Hepatocyte (in vitro differentiated cells): ENCODE measurements around the gene SETBP1. TPM values are rescaled to one million over a fixed set of nuclear protein-coding genes. Genes with fewer than 3 reads are reported as not detected.
A peak's percentile ranks its signal among the peaks of the same experiment; 100 is the strongest.

ENCODE experiments used
- DNase-seq: peaks from one replicate; pipeline ENCODE4 v3.0.0-alpha.2; 2016; ENCODE audit warnings: low spot score
- H2AFZ ChIP-seq: fragments of 200-600 bp; sonication (generic); 2 replicates; pipeline ENCODE4 v1.6.0; 2016; ENCODE audit warnings: antibody characterized with exemption, mild to moderate bottlenecking
- H3K27ac ChIP-seq: fragments of 200-600 bp; sonication (generic); 2 replicates; pipeline ENCODE4 v1.5.1; 2016; ENCODE audit warnings: mild to moderate bottlenecking
- H3K27me3 ChIP-seq: fragments of 200-600 bp; sonication (generic); 2 replicates; pipeline ENCODE4 v1.6.1; 2016
- H3K36me3 ChIP-seq: fragments of 200-600 bp; sonication (generic); replicated peaks from 2 replicates; pipeline ENCODE4 v1.5.1; 2016; ENCODE audit warnings: low read depth; ENCODE audit not compliant: insufficient read depth
- H3K4me1 ChIP-seq: fragments of 200-600 bp; sonication (generic); 2 replicates; pipeline ENCODE4 v1.5.1; 2016; ENCODE audit warnings: mild to moderate bottlenecking, moderate library complexity; ENCODE audit not compliant: insufficient read depth
- H3K4me2 ChIP-seq: fragments of 200-600 bp; sonication (generic); 2 replicates; pipeline ENCODE4 v1.6.0; 2016
- H3K4me3 ChIP-seq: fragments of 200-600 bp; sonication (generic); 2 replicates; pipeline ENCODE4 v1.5.1; 2016; ENCODE audit warnings: mild to moderate bottlenecking
- H3K79me2 ChIP-seq: fragments of 200-600 bp; sonication (generic); 2 replicates; pipeline ENCODE4 v1.6.0; 2017; ENCODE audit warnings: mild to moderate bottlenecking
- H3K9me2 ChIP-seq: fragments of 200-600 bp; sonication (generic); replicated peaks from 2 replicates; pipeline ENCODE4 v1.6.0; 2017; ENCODE audit warnings: mild to moderate bottlenecking; ENCODE audit not compliant: insufficient read depth
- H3K9me3 ChIP-seq: fragments of 200-600 bp; sonication (generic); 2 replicates; pipeline ENCODE4 v1.5.1; 2016; ENCODE audit warnings: low read depth, mild to moderate bottlenecking
- H4K20me1 ChIP-seq: fragments of 200-600 bp; sonication (generic); 2 replicates; pipeline ENCODE4 v1.6.0; 2016; ENCODE audit warnings: mild to moderate bottlenecking; ENCODE audit not compliant: insufficient read depth, poor library complexity, severe bottlenecking
- CTCF ChIP-seq: fragments of 200-600 bp; sonication (generic); IDR thresholded peaks from 2 replicates; pipeline ENCODE4 v1.5.1; 2016; ENCODE audit warnings: antibody characterized with exemption, mild to moderate bottlenecking; ENCODE audit not compliant: poor library complexity
- EZH2 ChIP-seq: fragments of 200-600 bp; sonication (generic); IDR thresholded peaks from 2 replicates; pipeline ENCODE4 v1.6.1; 2016; ENCODE audit warnings: antibody characterized with exemption, mild to moderate bottlenecking, borderline replicate concordance
- EZH2phosphoT487 ChIP-seq: fragments of 200-600 bp; sonication (generic); IDR thresholded peaks from one replicate; pipeline ENCODE4 v1.6.1; 2018; ENCODE audit warnings: antibody characterized with exemption, mild to moderate bottlenecking, low read depth, moderate library complexity; ENCODE audit not compliant: unreplicated experiment, severe bottlenecking
- WGBS: methylation state at CpG from one replicate; pipeline ENCODE4 v1.1.6; 2016; ENCODE audit warnings: low lambda C conversion rate; ENCODE audit errors: missing lambda C conversion rate; 5-methylcytosine and 5-hydroxymethylcytosine counted together
- polyA plus RNA-seq: library from polyadenylated mRNA; unstranded; fragments of >200 nt; fragmentation: Nextera tagmentation; extraction: Ambion mirVana; gene quantifications from 2 replicates; pipeline ENCODE4 v1.2.1, GENCODE V29; 2016
- total RNA-seq: library from RNA; depleted of rRNA; stranded (reverse); fragments of >200 nt; gene quantifications from 2 replicates; pipeline ENCODE4 v1.2.3, GENCODE V29; 2014

SETBP1 gene
- total and polyA plus RNA-seq, 2 experiments from 2014 or later: 10.3 to 21.1 TPM

DNA sequence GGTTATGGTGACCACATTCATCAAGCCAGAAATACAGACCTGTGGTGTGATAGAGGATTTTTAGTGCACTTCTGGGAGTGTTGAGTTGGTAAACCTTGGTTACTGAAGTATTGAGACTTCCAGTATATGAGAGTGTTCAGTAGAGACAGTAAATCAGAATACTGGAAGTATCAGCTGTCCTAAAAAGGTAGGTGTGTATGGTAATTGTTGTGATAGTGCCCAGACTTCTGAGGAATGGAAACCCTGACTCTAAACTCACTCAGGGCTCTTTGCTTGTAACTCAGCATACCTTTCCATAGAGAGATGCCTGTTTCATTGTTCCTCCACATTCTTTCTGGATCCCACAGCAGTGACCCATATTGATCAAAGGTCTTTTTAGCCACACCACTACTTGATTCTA, 217.1 kb downstream of the SETBP1 start:
- Histone ChIP-seq H4K20me1 (no peaks in the 10 kb centered on the region), H3K27ac (no peak overlapping the region), H2AFZ (no peak overlapping the region), H3K9me3 (no peaks in the 10 kb centered on the region), H3K4me1 (peaks cover 9% of the 10 kb centered on the region), H3K36me3 (no peaks in the 10 kb centered on the region), H3K4me3 (no peak overlapping the region), H3K27me3 (no peaks in the 10 kb centered on the region), H3K4me2 (no peak overlapping the region), H3K79me2 (peaks cover 19% of the 10 kb centered on the region), H3K9me2 (no peaks in the 10 kb centered on the region)
- no peak for TF ChIP-seq CTCF
- TF ChIP-seq EZH2phosphoT487: no peak
- no peak for TF ChIP-seq EZH2
- no peak for DNase-seq

GRCh38 chr18:44898498-44898897, 217.8 kb downstream of the SETBP1 start:
- whole genome bisulfite sequencing: 45% methylated on average over 2 of the region's 2 CpGs
- DNase-seq: no peak
- no peaks in the 10 kb centered on the region for H3K9me2 ChIP-seq
- no peaks in the 10 kb centered on the region for H3K27me3 ChIP-seq
- peaks cover 3% of the 10 kb centered on the region for H3K4me1 ChIP-seq
- no peaks in the 10 kb centered on the region for H3K36me3 ChIP-seq
- no peak overlapping the region for H2AFZ ChIP-seq
- H3K4me3 ChIP-seq: no peak overlapping the region
- H3K4me2 ChIP-seq: no peak overlapping the region
- peak overlapping the region; percentile 3 for H3K27ac ChIP-seq
- peaks cover 19% of the 10 kb centered on the region for H3K79me2 ChIP-seq
- no peaks in the 10 kb centered on the region for H4K20me1 ChIP-seq
- H3K9me3 ChIP-seq: no peaks in the 10 kb centered on the region
- TF ChIP-seq EZH2 (no peak), EZH2phosphoT487 (no peak), CTCF (no peak)

DNA sequence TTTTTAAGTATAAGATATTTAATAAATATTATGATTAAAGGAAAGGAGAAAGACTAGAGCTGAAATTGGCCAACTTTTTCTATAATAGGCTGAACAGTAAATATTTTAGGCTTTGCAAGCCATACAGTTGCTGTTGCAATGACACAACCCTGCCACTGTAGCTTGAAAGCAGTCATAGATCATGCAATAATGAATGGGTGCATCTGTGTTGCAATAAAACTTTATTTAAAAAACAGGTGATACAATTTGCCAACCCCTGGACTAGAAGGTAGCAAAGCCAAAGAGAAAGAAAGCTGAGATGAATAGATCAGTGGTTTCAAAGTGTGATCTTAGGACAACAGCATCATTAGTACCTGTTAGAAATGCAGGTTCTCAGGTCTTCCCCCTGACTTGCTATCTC, 219.1 kb downstream of the SETBP1 start:
- no peaks in the 10 kb centered on the region for H3K36me3 ChIP-seq
- H2AFZ ChIP-seq: no peak overlapping the region
- no peaks in the 10 kb centered on the region for H4K20me1 ChIP-seq
- no peaks in the 10 kb centered on the region for H3K4me1 ChIP-seq
- H3K79me2 ChIP-seq: peaks cover 19% of the 10 kb centered on the region
- H3K27ac ChIP-seq: no peak overlapping the region
- no peaks in the 10 kb centered on the region for H3K27me3 ChIP-seq
- H3K9me3 ChIP-seq: no peaks in the 10 kb centered on the region
- H3K9me2 ChIP-seq: no peaks in the 10 kb centered on the region
- no peak overlapping the region for H3K4me3 ChIP-seq
- no peak overlapping the region for H3K4me2 ChIP-seq
- no peak for DNase-seq
- TF ChIP-seq EZH2 (no peak), CTCF (no peak), EZH2phosphoT487 (no peak)

GRCh38 chr18:44900627-44901026, 219.9 kb downstream of the SETBP1 start:
- H4K20me1 ChIP-seq: no peaks in the 10 kb centered on the region
- no peak overlapping the region for H3K4me3 ChIP-seq
- H2AFZ ChIP-seq: no peak overlapping the region
- no peaks in the 10 kb centered on the region for H3K36me3 ChIP-seq
- no peak overlapping the region for H3K4me2 ChIP-seq
- no peaks in the 10 kb centered on the region for H3K9me3 ChIP-seq
- DNase-seq: no peak
- peaks cover 19% of the 10 kb centered on the region for H3K79me2 ChIP-seq
- H3K27me3 ChIP-seq: no peaks in the 10 kb centered on the region
- H3K27ac ChIP-seq: no peak overlapping the region
- WGBS: 88% methylated on average over 3 of the region's 3 CpGs
- TF ChIP-seq CTCF: no peak
- TF ChIP-seq EZH2phosphoT487: no peak
- no peak for TF ChIP-seq EZH2
- H3K4me1 ChIP-seq: no peaks in the 10 kb centered on the region
- H3K9me2 ChIP-seq: no peaks in the 10 kb centered on the region
